GM13976 (cell line): Measurements from ENCODE around the gene RNPEPL1.

Source experiments
- DNase-seq: peaks from one replicate; pipeline ENCODE4 v3.0.0; 2012; ENCODE audit warnings: low spot score
- in situ Hi-C: fragments of 300-500 bp; cut with MboI; formaldehyde crosslinking; loops from one replicate; pipeline ENCODE4 v1.12.0; 2022; ENCODE audit warnings: low sequenced_read_pairs, mixed read lengths, inconsistent platforms; ENCODE audit not compliant: unreplicated experiment
- TF ChIP-seq, protein P1 (sequence below): IDR thresholded peaks from 2 replicates; pipeline ENCODE4 v1.5.1; 2012; ENCODE audit warnings: borderline replicate concordance, mild to moderate bottlenecking; ENCODE audit not compliant: insufficient read depth; ENCODE audit errors: extremely low read depth, missing control alignments, control extremely low read depth

The RNPEPL1 gene

DNA sequence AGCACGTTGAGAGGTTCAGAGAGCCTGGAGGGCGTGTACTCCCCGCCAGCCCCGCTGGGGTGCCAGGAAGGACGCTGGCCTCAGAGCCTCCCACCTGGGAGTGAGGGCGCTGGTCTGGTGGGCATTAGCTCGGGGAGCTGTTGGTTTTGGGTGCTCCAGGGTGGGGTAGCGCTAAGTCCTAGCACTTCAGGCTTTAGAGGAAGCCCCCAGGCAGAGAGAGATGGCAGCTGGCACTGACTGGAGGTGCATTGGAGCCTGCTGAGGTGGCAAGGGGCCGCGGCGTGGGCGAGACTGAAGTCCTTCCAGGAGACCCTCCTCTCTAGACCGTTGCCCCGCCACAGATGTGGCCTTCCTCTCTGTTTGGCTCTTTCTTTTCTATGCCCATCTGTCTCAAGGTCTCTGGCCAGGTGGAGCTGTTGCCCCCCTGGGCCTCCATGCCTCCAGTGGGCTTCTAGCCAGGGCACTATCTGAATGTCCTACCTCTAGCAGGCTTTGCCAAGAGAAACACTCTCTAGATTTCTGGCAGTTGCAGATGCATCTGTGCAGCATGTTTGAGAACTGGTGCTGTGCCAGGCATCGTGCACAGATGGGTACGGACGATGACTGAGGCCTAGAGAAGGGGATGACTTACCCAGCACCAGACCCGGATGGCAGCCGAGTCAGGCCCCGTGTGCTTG lies 24.9 kb downstream of the RNPEPL1 start:
- TF ChIP-seq, protein P1, sequence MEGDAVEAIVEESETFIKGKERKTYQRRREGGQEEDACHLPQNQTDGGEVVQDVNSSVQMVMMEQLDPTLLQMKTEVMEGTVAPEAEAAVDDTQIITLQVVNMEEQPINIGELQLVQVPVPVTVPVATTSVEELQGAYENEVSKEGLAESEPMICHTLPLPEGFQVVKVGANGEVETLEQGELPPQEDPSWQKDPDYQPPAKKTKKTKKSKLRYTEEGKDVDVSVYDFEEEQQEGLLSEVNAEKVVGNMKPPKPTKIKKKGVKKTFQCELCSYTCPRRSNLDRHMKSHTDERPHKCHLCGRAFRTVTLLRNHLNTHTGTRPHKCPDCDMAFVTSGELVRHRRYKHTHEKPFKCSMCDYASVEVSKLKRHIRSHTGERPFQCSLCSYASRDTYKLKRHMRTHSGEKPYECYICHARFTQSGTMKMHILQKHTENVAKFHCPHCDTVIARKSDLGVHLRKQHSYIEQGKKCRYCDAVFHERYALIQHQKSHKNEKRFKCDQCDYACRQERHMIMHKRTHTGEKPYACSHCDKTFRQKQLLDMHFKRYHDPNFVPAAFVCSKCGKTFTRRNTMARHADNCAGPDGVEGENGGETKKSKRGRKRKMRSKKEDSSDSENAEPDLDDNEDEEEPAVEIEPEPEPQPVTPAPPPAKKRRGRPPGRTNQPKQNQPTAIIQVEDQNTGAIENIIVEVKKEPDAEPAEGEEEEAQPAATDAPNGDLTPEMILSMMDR = no peak
- in situ Hi-C loops = no loop called here

DNA sequence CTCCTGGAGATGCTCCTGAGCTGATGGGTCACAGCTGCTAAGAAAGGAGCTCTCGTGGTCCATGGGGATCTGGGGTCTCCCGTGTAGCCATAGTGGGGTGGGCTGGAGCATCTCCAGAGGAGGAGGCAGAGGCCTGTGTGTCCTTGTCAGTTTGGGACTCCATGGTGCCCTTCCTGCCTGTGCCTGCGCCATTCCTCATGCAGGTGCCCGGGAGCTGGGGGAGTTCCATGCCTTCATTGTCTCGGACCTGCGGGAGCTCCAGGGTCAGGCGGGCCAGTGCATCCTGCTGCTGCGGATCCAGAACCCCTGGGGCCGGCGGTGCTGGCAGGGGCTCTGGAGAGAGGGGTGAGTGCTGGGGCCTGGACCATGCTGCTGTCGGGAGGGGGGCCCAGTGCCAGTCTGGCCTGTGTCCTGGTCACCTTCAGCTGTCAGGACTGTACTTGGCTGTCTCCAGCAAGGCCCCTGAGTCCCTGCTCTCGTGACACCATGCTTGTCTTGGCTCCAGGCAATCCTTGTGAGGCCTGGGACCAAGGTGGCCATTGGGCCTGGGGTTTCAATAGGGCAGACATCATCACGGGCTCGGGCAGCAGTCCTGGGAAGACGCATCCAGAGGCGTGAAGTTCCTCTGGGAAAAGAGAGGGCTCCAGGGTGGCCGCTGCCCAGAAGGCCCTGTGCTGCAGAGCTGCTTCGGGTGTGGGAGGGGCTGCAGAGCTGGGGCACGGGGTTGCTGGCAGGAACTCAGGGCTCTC lies 25.6 kb downstream of the RNPEPL1 start:
- TF ChIP-seq, protein P1 = no peak
- no peak for DNase-seq

More for the DNA sequence above, 24.9 kb downstream of the RNPEPL1 start:
- no peak for DNase-seq

DNA sequence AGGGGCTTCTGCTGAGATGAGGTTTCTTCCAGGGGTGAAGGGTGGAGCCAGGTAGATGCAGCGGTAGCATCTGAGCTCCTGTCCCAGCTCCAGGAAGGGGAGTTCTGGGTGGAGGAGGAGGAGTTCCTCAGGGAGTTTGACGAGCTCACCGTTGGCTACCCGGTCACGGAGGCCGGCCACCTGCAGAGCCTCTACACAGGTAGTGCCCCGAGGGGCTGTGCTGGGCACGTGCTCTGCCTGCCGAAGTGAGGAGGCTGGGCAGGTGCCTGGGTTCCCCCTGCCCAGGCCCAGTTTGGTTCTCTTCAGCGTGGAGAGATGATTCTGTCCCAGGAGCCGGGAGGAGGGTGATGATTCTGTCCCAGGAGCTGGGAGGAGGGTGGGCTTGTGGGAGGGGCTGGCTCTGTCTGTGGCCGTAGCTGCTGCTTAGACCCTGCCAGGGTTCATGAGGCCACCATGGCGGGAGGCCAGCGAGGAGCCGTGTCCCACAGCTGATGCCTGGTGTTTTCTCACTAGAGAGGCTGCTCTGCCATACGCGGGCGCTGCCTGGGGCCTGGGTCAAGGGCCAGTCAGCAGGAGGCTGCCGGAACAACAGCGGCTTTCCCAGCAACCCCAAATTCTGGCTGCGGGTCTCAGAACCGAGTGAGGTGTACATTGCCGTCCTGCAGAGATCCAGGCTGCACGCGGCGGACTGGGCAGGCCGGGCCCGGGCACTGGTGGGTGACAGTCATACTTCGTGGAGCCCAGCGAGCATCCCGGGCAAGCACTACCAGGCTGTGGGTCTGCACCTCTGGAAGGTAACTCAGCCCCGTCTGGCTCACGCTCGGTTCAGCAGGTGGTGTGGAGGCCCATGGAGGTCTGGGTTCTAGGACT lies 26.5 kb downstream of the RNPEPL1 start:
- DNase-seq = no peak
- TF ChIP-seq, protein P1 = no peak
- in situ Hi-C loops = no loop called here

More for the DNA sequence above, 25.6 kb downstream of the RNPEPL1 start:
- in situ Hi-C loops = no loop called here

DNA sequence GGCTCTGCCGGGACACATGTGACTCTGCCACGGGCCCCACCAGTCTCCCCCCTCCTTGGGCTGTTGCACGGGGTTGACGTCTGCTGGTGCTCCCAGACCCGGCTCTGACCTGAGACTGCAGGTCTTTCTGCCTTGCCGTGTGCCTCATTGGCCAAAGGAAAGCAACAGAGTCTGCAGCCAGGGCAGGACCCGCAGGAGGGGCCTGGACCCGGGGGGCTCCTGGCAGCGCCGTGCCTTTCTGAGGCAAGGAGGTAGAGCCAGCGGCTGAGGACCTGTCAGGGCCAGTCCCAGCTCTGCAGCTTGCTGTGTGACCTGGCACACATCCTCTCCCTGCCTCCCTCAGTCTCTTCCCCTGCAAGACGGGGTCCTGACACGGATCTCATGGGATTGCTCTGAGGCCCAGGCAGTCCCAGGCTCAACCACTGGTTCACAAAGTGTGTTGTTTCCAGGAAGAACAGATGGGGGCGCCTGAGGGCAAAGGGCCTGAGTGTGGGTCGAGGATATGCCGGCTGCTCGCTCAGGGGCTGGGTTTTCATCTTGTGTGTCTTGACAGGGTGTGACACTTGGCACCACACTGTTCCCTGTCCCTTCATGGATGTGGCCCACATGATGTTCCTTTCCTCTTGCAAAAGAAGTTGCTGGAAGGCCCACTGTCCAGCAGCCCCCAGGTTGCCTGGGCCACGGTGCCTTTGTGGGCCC lies 27.2 kb downstream of the RNPEPL1 start:
- TF ChIP-seq, protein P1 = peak; percentile 36
- DNase-seq = peak; percentile 77
- in situ Hi-C loops = no loop called here

DNA sequence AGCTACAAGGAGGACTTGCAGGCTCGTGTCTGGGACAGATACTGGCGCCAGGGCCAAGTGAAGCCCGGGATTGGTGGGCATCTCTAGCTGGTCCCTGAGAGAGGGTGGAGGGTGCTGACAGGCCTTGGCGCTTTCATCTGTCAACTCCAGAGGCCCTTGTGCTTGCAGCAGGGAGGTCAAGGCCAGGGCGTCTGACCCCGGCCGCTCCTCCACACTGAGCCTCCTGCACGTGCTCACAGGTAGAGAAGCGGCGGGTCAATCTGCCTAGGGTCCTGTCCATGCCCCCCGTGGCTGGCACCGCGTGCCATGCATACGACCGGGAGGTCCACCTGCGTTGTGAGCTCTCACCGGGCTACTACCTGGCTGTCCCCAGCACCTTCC lies 27.8 kb downstream of the RNPEPL1 start:
- TF ChIP-seq, protein P1 = no peak
- no peak for DNase-seq
- in situ Hi-C loops = no loop called here

DNA sequence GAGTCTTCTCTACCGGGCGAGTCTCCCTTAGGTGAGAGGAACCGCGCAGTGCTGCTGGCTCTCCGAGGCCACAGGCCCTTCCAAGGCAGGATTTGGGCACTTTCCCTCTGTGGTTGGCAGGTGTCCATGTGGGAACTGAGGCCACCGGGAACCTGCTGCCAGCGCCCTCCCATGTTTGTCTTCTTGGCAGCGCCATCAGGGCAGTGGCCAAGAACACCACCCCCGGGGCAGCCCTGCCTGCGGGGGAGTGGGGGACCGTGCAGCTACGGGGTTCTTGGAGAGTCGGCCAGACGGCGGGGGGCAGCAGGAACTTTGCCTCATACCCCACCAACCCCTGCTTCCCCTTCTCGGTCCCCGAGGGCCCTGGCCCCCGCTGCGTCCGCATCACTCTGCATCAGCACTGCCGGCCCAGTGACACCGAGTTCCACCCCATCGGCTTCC lies 28.2 kb downstream of the RNPEPL1 start:
- DNase-seq = no peak
- TF ChIP-seq, protein P1 = no peak
- in situ Hi-C loops = no loop called here
